K562 (cell line): ENCODE measurements around the gene ZMIZ1. TPM values are rescaled to one million over a fixed set of nuclear protein-coding genes. Genes with fewer than 3 reads are reported as not detected.

Experiments
- CC2D1A ChIP-seq: fragments of 450-650 bp; IDR thresholded peaks from 2 replicates; pipeline ENCODE4 v1.6.1; 2017; ENCODE audit warnings: mild to moderate bottlenecking
- CTCFL ChIP-seq: IDR thresholded peaks from 2 replicates; pipeline ENCODE4 v1.6.1; 2011; ENCODE audit warnings: borderline replicate concordance, low read depth, mild to moderate bottlenecking, moderate library complexity, low read length; ENCODE audit not compliant: insufficient read depth, poor library complexity, severe bottlenecking
- ETV1 ChIP-seq: fragments of 450-650 bp; conservative IDR thresholded peaks from 2 replicates; pipeline ENCODE4 v1.6.1; 2016; ENCODE audit warnings: missing genetic modification characterization, control low read depth, low read depth, missing compliant biosample characterization
- HDGF ChIP-seq: fragments of 450-650 bp; IDR thresholded peaks from 2 replicates; pipeline ENCODE4 v1.6.1; 2016
- MAFG ChIP-seq: fragments of 450-650 bp; conservative IDR thresholded peaks from 2 replicates; pipeline ENCODE4 v1.6.1; 2016; ENCODE audit warnings: missing genetic modification characterization, missing compliant biosample characterization
- POLR3A ChIP-seq: IDR thresholded peaks from 2 replicates; pipeline ENCODE4 v1.6.1; 2011; ENCODE audit warnings: borderline replicate concordance, mild to moderate bottlenecking, moderate library complexity; ENCODE audit not compliant: insufficient read length, insufficient read depth; ENCODE audit errors: extremely low read depth
- SMAD1 ChIP-seq: fragments of 150-350 bp; IDR thresholded peaks from 2 replicates; pipeline ENCODE4 v1.6.1; 2014; ENCODE audit warnings: low read length, low read depth; ENCODE audit not compliant: partially characterized antibody
- polyA plus RNA-seq, 8 experiments: library from polyadenylated mRNA; depleted of rRNA in 4 of 8; stranded (reverse) in 5 of 8; unstranded in 3 of 8; fragments of >200 nt; fragmentation: Nextera tagmentation in 2 of 8; fragmentation: Illumina TruSeq in 1 of 8; extraction: Ambion mirVana in 2 of 8; extraction: Trizol in 1 of 8; gene quantifications; 2 replicates each; pipeline versions ENCODE4 v1.2.1 to v1.2.3, GENCODE V29; 2011 to 2014; ENCODE audit warnings: inconsistent platforms in 1 of 8, missing spikeins in 1 of 8
- total RNA-seq, 7 experiments: library from RNA; depleted of rRNA in 6 of 7; stranded (reverse); fragments of >200 nt in 6 of 7; fragmentation: Illumina TruSeq in 2 of 7; extraction: Trizol in 2 of 7; gene quantifications; 2 replicates each; pipeline versions ENCODE4 v1.2.1 to v1.2.3, GENCODE V29; 2011 to 2021; ENCODE audit warnings: low replicate concordance in 1 of 7
- TF ChIP-seq, protein P1 (sequence below): fragments of 250-450 bp; sonication (Bioruptor Pico); IDR thresholded peaks from 2 replicates; pipeline ENCODE4 v1.4.0; 2020
- TF ChIP-seq, protein P2 (sequence below): fragments of 250-450 bp; sonication (Bioruptor Pico); IDR thresholded peaks from 2 replicates; pipeline ENCODE4 v1.5.1; 2021; ENCODE audit warnings: mild to moderate bottlenecking
- TF ChIP-seq, protein P3 (sequence below): sonication (generic); formaldehyde crosslinking; IDR thresholded peaks from 2 replicates; pipeline ENCODE4 v1.8.1; 2023; ENCODE audit warnings: mild to moderate bottlenecking, missing genetic modification reagents
- TF ChIP-seq, protein P4 (sequence below): fragments of 450-650 bp; IDR thresholded peaks from 2 replicates; pipeline ENCODE4 v1.7.1; 2018; ENCODE audit warnings: mild to moderate bottlenecking, low read depth; ENCODE audit not compliant: partially characterized antibody

The ZMIZ1 gene
- total and polyA plus RNA-seq, 9 of the 15 experiments (the other 6 are each of a cell fraction or from before 2014, with no cell fraction given): 1.0 to 37.3 (median 4.3) TPM

DNA sequence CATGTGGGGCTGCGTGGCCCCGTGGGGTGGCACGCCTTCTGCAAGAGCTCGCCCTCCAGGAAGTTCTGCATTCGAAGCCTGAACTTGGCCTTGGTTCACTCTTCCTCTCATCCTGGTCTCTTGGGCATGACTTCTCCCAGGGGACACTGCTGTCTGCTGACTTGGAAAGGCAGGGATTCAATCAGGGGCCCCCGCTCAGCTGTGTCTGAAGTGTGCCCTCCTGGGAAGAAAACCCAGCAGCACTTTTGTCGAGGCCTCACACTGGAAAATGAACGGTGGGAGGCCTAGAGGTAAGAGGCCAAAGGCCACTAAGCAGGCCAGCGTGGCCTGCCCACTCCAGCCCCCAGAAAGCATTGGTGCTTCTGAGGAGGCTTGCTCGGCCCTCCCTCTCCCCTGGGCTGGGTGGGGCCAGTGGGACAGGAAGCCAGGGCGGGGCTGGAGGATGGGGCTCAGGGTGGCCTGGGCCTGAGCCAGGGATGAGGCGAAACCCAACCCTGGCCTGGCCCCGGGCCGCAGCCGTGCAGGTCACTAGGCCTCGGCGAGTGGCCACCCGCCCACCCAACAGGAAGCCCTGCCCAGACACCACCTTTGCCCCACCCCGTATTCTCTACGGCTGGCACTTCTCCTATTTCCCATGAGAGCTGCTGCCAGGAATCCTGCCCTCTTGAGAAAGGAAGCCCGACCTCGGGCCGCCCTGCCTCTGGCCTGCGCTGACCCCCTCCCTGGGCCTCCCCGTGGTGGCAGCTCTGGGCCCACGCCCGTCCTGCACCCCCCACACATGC is 81.1 kb downstream of the ZMIZ1 start (continued):
- TF ChIP-seq, protein P1, sequence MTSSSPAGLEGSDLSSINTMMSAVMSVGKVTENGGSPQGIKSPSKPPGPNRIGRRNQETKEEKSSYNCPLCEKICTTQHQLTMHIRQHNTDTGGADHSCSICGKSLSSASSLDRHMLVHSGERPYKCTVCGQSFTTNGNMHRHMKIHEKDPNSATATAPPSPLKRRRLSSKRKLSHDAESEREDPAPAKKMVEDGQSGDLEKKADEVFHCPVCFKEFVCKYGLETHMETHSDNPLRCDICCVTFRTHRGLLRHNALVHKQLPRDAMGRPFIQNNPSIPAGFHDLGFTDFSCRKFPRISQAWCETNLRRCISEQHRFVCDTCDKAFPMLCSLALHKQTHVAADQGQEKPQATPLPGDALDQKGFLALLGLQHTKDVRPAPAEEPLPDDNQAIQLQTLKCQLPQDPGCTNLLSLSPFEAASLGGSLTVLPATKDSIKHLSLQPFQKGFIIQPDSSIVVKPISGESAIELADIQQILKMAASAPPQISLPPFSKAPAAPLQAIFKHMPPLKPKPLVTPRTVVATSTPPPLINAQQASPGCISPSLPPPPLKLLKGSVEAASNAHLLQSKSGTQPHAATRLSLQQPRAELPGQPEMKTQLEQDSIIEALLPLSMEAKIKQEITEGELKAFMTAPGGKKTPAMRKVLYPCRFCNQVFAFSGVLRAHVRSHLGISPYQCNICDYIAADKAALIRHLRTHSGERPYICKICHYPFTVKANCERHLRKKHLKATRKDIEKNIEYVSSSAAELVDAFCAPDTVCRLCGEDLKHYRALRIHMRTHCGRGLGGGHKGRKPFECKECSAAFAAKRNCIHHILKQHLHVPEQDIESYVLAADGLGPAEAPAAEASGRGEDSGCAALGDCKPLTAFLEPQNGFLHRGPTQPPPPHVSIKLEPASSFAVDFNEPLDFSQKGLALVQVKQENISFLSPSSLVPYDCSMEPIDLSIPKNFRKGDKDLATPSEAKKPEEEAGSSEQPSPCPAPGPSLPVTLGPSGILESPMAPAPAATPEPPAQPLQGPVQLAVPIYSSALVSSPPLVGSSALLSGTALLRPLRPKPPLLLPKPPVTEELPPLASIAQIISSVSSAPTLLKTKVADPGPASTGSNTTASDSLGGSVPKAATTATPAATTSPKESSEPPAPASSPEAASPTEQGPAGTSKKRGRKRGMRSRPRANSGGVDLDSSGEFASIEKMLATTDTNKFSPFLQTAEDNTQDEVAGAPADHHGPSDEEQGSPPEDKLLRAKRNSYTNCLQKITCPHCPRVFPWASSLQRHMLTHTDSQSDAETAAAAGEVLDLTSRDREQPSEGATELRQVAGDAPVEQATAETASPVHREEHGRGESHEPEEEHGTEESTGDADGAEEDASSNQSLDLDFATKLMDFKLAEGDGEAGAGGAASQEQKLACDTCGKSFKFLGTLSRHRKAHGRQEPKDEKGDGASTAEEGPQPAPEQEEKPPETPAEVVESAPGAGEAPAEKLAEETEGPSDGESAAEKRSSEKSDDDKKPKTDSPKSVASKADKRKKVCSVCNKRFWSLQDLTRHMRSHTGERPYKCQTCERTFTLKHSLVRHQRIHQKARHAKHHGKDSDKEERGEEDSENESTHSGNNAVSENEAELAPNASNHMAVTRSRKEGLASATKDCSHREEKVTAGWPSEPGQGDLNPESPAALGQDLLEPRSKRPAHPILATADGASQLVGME (CRISPR knock-in tag): no peak
- TF ChIP-seq CC2D1A: no peak
- no peak for TF ChIP-seq MAFG (tag)
- no peak for TF ChIP-seq HDGF
- TF ChIP-seq, protein P2, sequence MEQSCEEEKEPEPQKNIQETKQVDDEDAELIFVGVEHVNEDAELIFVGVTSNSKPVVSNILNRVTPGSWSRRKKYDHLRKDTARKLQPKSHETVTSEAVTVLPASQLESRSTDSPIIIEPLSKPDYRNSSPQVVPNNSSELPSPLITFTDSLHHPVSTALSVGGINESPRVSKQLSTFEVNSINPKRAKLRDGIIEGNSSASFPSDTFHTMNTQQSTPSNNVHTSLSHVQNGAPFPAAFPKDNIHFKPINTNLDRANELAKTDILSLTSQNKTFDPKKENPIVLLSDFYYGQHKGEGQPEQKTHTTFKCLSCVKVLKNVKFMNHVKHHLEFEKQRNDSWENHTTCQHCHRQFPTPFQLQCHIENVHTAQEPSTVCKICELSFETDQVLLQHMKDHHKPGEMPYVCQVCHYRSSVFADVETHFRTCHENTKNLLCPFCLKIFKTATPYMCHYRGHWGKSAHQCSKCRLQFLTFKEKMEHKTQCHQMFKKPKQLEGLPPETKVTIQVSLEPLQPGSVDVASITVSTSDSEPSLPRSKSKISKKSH (CRISPR knock-in tag): no peak
- TF ChIP-seq, protein P3, sequence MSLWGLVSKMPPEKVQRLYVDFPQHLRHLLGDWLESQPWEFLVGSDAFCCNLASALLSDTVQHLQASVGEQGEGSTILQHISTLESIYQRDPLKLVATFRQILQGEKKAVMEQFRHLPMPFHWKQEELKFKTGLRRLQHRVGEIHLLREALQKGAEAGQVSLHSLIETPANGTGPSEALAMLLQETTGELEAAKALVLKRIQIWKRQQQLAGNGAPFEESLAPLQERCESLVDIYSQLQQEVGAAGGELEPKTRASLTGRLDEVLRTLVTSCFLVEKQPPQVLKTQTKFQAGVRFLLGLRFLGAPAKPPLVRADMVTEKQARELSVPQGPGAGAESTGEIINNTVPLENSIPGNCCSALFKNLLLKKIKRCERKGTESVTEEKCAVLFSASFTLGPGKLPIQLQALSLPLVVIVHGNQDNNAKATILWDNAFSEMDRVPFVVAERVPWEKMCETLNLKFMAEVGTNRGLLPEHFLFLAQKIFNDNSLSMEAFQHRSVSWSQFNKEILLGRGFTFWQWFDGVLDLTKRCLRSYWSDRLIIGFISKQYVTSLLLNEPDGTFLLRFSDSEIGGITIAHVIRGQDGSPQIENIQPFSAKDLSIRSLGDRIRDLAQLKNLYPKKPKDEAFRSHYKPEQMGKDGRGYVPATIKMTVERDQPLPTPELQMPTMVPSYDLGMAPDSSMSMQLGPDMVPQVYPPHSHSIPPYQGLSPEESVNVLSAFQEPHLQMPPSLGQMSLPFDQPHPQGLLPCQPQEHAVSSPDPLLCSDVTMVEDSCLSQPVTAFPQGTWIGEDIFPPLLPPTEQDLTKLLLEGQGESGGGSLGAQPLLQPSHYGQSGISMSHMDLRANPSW: no peak
- TF ChIP-seq, protein P4, sequence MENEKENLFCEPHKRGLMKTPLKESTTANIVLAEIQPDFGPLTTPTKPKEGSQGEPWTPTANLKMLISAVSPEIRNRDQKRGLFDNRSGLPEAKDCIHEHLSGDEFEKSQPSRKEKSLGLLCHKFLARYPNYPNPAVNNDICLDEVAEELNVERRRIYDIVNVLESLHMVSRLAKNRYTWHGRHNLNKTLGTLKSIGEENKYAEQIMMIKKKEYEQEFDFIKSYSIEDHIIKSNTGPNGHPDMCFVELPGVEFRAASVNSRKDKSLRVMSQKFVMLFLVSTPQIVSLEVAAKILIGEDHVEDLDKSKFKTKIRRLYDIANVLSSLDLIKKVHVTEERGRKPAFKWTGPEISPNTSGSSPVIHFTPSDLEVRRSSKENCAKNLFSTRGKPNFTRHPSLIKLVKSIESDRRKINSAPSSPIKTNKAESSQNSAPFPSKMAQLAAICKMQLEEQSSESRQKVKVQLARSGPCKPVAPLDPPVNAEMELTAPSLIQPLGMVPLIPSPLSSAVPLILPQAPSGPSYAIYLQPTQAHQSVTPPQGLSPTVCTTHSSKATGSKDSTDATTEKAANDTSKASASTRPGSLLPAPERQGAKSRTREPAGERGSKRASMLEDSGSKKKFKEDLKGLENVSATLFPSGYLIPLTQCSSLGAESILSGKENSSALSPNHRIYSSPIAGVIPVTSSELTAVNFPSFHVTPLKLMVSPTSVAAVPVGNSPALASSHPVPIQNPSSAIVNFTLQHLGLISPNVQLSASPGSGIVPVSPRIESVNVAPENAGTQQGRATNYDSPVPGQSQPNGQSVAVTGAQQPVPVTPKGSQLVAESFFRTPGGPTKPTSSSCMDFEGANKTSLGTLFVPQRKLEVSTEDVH: no peak
- TF ChIP-seq ETV1 (tag): peak; percentile 67
- TF ChIP-seq POLR3A: no peak
- no peak for TF ChIP-seq CTCFL
- no peak for TF ChIP-seq SMAD1
